K562 (cell line): ENCODE data around the gene LYRM1. TPM values are rescaled to one million over a fixed set of nuclear protein-coding genes. Genes with fewer than 3 reads are reported as not detected.

Experiments used
- ARID1B ChIP-seq: fragments of 450-650 bp; IDR thresholded peaks from 2 replicates; pipeline ENCODE4 v1.6.1; 2016; ENCODE audit warnings: antibody characterized with exemption, mild to moderate bottlenecking, inconsistent platforms
- DPF2 ChIP-seq: fragments of 450-650 bp; IDR thresholded peaks from 2 replicates; pipeline ENCODE4 v1.6.1; 2016
- EWSR1 ChIP-seq: fragments of 450-650 bp; IDR thresholded peaks from 2 replicates; pipeline ENCODE4 v1.6.1; 2018; ENCODE audit warnings: borderline replicate concordance, mild to moderate bottlenecking, low read depth, moderate library complexity; ENCODE audit not compliant: partially characterized antibody
- FOXA1 ChIP-seq: fragments of 450-650 bp; IDR thresholded peaks from 2 replicates; pipeline ENCODE4 v1.6.1; 2016; ENCODE audit warnings: mild to moderate bottlenecking, borderline replicate concordance
- GTF2E2 ChIP-seq: fragments of 200-800 bp; sonication (Bioruptor generic); IDR thresholded peaks from 2 replicates; pipeline ENCODE4 v1.6.1; 2016; ENCODE audit warnings: missing genetic modification characterization, missing compliant biosample characterization
- JUND ChIP-seq, 2 experiments: IDR thresholded peaks; 2 replicates in 1 of 2; 3 replicates in 1 of 2; pipeline ENCODE4 v1.6.1; 2011; ENCODE audit warnings: borderline replicate concordance in 2 of 2, low read depth in 2 of 2, low read length in 2 of 2, improper control_type of control experiment in 1 of 2, missing biosample characterization in 1 of 2, missing genetic modification characterization in 1 of 2, missing genetic modification reagents in 1 of 2
- NR2F6 ChIP-seq: fragments of 450-650 bp; formaldehyde crosslinking; IDR thresholded peaks from 2 replicates; pipeline ENCODE4 v1.4.0; 2020; ENCODE audit warnings: mild to moderate bottlenecking
- NR4A1 ChIP-seq, 2 experiments: fragments of 250-450 bp in 1 of 2; fragments of 450-650 bp in 1 of 2; sonication (Bioruptor Pico) in 1 of 2; IDR thresholded peaks; 2 replicates each; pipeline versions ENCODE4 v1.4.0 to v1.6.1; 2016 to 2020; ENCODE audit warnings: mild to moderate bottlenecking in 2 of 2, missing compliant biosample characterization in 1 of 2, missing genetic modification characterization in 1 of 2, moderate library complexity in 1 of 2
- PURB ChIP-seq: sonication (generic); formaldehyde crosslinking; IDR thresholded peaks from 2 replicates; pipeline ENCODE4 v1.9.0; 2021; ENCODE audit warnings: low read depth, mild to moderate bottlenecking, missing genetic modification reagents
- SMARCC2 ChIP-seq: fragments of 450-650 bp; IDR thresholded peaks from 2 replicates; pipeline ENCODE4 v1.6.1; 2017; ENCODE audit warnings: antibody characterized with exemption, moderate library complexity, mild to moderate bottlenecking, low read depth
- ZNF561 ChIP-seq: fragments of 450-650 bp; formaldehyde crosslinking; conservative IDR thresholded peaks from 2 replicates; pipeline ENCODE4 v1.4.0; 2020; ENCODE audit warnings: mild to moderate bottlenecking, moderate library complexity
- polyA plus RNA-seq, 8 experiments: library from polyadenylated mRNA; depleted of rRNA in 4 of 8; stranded (reverse) in 5 of 8; unstranded in 3 of 8; fragments of >200 nt; fragmentation: Nextera tagmentation in 2 of 8; fragmentation: Illumina TruSeq in 1 of 8; extraction: Ambion mirVana in 2 of 8; extraction: Trizol in 1 of 8; gene quantifications; 2 replicates each; pipeline versions ENCODE4 v1.2.1 to v1.2.3, GENCODE V29; 2011 to 2014; ENCODE audit warnings: inconsistent platforms in 1 of 8, missing spikeins in 1 of 8
- total RNA-seq, 7 experiments: library from RNA; depleted of rRNA in 6 of 7; stranded (reverse); fragments of >200 nt in 6 of 7; fragmentation: Illumina TruSeq in 2 of 7; extraction: Trizol in 2 of 7; gene quantifications; 2 replicates each; pipeline versions ENCODE4 v1.2.1 to v1.2.3, GENCODE V29; 2011 to 2021; ENCODE audit warnings: low replicate concordance in 1 of 7
- TF ChIP-seq, protein P1 (sequence below), 2 experiments: IDR thresholded peaks in 1 of 2; conservative IDR thresholded peaks in 1 of 2; 2 replicates each; pipeline ENCODE4 v1.6.1; 2016; ENCODE audit warnings: low read depth in 2 of 2, mild to moderate bottlenecking in 1 of 2, missing compliant biosample characterization in 1 of 2, missing genetic modification characterization in 1 of 2, moderate library complexity in 1 of 2
- TF ChIP-seq, protein P2 (sequence below), 2 experiments: fragments of 450-650 bp in 1 of 2; sonication (generic) in 1 of 2; formaldehyde crosslinking in 1 of 2; IDR thresholded peaks in 1 of 2; conservative IDR thresholded peaks in 1 of 2; 2 replicates each; pipeline versions ENCODE4 v1.6.1 to v1.8.1; 2016 to 2023; ENCODE audit warnings: mild to moderate bottlenecking in 2 of 2, moderate library complexity in 2 of 2, inconsistent platforms in 1 of 2, missing genetic modification reagents in 1 of 2
- TF ChIP-seq, protein P3 (sequence below), 2 experiments: fragments of 450-650 bp; conservative IDR thresholded peaks; 2 replicates each; pipeline ENCODE4 v1.6.1; 2017; ENCODE audit warnings: mild to moderate bottlenecking in 2 of 2, moderate library complexity in 2 of 2

LYRM1 gene
- total and polyA plus RNA-seq, 9 of the 15 experiments (the other 6 are each of a cell fraction or from before 2014, with no cell fraction given): 17.5 to 44.1 (median 32.7) TPM

DNA sequence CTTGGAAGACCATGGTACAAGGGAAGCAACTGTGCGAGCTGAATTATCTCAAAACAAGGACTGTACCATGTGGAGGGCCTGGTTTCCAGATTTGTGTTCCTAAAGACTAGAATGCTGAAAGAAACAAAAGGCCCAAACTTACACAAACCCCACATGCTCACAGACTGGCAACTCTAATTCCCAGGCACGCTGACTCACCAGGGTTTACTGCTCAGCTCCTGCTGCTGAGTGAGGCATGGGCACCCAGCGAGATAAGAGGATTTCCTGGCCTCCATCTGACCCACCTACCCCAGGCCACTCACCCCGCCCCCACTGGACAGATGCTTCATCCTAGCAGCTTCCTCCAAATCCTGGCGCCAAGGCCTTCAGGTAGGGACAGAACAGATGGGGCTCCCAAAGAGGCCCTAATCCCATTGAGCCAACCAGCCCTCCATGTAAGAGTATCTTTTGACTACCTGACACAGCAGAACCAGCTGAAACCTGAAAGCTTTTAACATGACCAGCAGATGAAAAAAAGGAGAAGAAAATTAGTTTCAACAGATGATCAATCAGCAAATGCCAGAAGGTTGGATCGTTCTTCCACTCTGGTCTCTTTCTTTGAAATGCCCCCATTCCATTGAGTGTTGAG is 34.3 kb upstream of the LYRM1 start (continued):
- TF ChIP-seq, protein P1, sequence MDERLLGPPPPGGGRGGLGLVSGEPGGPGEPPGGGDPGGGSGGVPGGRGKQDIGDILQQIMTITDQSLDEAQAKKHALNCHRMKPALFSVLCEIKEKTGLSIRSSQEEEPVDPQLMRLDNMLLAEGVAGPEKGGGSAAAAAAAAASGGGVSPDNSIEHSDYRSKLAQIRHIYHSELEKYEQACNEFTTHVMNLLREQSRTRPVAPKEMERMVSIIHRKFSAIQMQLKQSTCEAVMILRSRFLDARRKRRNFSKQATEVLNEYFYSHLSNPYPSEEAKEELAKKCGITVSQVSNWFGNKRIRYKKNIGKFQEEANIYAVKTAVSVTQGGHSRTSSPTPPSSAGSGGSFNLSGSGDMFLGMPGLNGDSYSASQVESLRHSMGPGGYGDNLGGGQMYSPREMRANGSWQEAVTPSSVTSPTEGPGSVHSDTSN (CRISPR knock-in tag; IDR thresholded peaks at IDR 0.05; ENCODE audit: low read depth): no peak
- TF ChIP-seq, protein P1 (tag; conservative IDR thresholded peaks at IDR 0.05; ENCODE audit: low read depth): 0 out of 2 replicates have a peak, but pooled peaks have one; percentile 18
- TF ChIP-seq ZNF561: no peak
- TF ChIP-seq DPF2: peak; percentile 77
- TF ChIP-seq SMARCC2: 0 out of 2 replicates have a peak, but pooled peaks have one; percentile 28
- no peak for TF ChIP-seq PURB (CRISPR knock-in tag)
- TF ChIP-seq, protein P2, sequence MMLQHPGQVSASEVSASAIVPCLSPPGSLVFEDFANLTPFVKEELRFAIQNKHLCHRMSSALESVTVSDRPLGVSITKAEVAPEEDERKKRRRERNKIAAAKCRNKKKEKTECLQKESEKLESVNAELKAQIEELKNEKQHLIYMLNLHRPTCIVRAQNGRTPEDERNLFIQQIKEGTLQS (IDR thresholded peaks at IDR 0.05): peak; percentile 62
- TF ChIP-seq, protein P2 (CRISPR knock-in tag; conservative IDR thresholded peaks at IDR 0.05): no peak
- no peak for TF ChIP-seq NR4A1 (CRISPR knock-in tag; IDR thresholded peaks at IDR 0.05)
- 0 out of 2 replicates have a peak, but pooled peaks have one; percentile 25 for TF ChIP-seq NR4A1 (tag; IDR thresholded peaks at IDR 0.05)
- TF ChIP-seq ARID1B: peak; percentile 62
- no peak for TF ChIP-seq EWSR1
- peak; percentile 71 for TF ChIP-seq GTF2E2 (tag)
- TF ChIP-seq, protein P3, sequence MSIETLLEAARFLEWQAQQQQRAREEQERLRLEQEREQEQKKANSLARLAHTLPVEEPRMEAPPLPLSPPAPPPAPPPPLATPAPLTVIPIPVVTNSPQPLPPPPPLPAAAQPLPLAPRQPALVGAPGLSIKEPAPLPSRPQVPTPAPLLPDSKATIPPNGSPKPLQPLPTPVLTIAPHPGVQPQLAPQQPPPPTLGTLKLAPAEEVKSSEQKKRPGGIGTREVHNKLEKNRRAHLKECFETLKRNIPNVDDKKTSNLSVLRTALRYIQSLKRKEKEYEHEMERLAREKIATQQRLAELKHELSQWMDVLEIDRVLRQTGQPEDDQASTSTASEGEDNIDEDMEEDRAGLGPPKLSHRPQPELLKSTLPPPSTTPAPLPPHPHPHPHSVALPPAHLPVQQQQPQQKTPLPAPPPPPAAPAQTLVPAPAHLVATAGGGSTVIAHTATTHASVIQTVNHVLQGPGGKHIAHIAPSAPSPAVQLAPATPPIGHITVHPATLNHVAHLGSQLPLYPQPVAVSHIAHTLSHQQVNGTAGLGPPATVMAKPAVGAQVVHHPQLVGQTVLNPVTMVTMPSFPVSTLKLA (conservative IDR thresholded peaks at IDR 0.05): 0 out of 4 replicates have a peak, but pooled peaks of 1 of the 2 experiments have one; percentile 42
- peak; percentile 71 for TF ChIP-seq JUND (IDR thresholded peaks at IDR 0.05; ENCODE audit: borderline replicate concordance, low read depth, low read length)
- TF ChIP-seq JUND (tag; IDR thresholded peaks at IDR 0.05; ENCODE audit: borderline replicate concordance, low read depth, low read length): peak; percentile 51; the same call in 2 of the 3 replicates
- no peak for TF ChIP-seq FOXA1
- TF ChIP-seq NR2F6 (CRISPR knock-in tag): no peak
- TF ChIP-seq, all 486 proteins: peak for 31
